ENCODE data around the gene ALAS1. TPM values are rescaled to one million over a fixed set of nuclear protein-coding genes. Genes with fewer than 3 reads are reported as not detected.
A peak's percentile ranks its signal among the peaks of the same experiment; 100 is the strongest.

The ALAS1 gene
- total and polyA plus RNA-seq, 2 donors (not counting 1 experiment from before 2014, with no cell fraction given) = 26.1 to 30.2 TPM

GRCh38 chr3:52153389-52154096 is 44.4 kb upstream of the ALAS1 start:
- Mint-ChIP-seq H3K27ac (peak overlapping the region; percentile 98), H3K27me3 (no peaks in the 10 kb centered on the region), H3K9me3 (ENCODE audit: insufficient read depth) (no peaks in the 10 kb centered on the region), H3K4me1 (peaks cover 14% of the 10 kb centered on the region), H3K4me3 (peak overlapping the region; percentile 98)
- TF ChIP-seq EZH2 (IDR thresholded peaks at IDR 0.05; ENCODE audit: borderline replicate concordance, insufficient read depth, low read depth, low read length, poor library complexity, severe bottlenecking) (no peak), CTCF (IDR thresholded peaks at IDR 0.05) (no peak)
- H3K9me3 ChIP-seq (ENCODE audit: control extremely low read depth in 1 of 3, control insufficient read depth in 2 of 3, insufficient read depth in 1 of 3, low read length in 2 of 3) = no peaks in the 10 kb centered on the region
- intact Hi-C loops (cut with micrococcal nuclease) = loop anchor here (1.0 kb wide), 6 partner anchors 45 to 211 kb away; partner anchors contain the start of genes ALAS1, PARP3, TLR9 and WDR82
- peak overlapping the region; percentile 86 for H3K9ac ChIP-seq (ENCODE audit: low read length)
- ChIA-PET CTCF (interaction anchor here (1.0 to 2.7 kb wide), 6 partner anchors 9 to 180 kb away, joined by 4 to 17 read pairs (median 6); partner anchors contain the start of genes ABHD14B, DUSP7 and RPL29), POLR2A (interaction anchor here (1.1 to 1.4 kb wide), 3 partner anchors 96 to 179 kb away, joined by 3 to 9 read pairs (median 6); partner anchors contain the start of gene ABHD14A)
- H3K4me2 ChIP-seq (replicated peaks; ENCODE audit: low read depth, low read length, poor library complexity, severe bottlenecking) = peak overlapping the region; percentile 96
- peak overlapping the region; percentile 98 for H2AFZ ChIP-seq (ENCODE audit: insufficient read depth, low read depth, low read length, poor library complexity, severe bottlenecking)
- H3K27ac ChIP-seq (ENCODE audit: low read length in 2 of 2) = peak overlapping the region in 1 of 2 donors; percentile 81
- no peaks in the 10 kb centered on the region for H3K36me3 ChIP-seq (replicated peaks in 1 of 2; ENCODE audit: control extremely low read depth in 1 of 2, control insufficient read depth in 1 of 2, extremely low read depth in 1 of 2, insufficient read depth in 2 of 2, low read length in 1 of 2)
- DNase-seq = no peak
- peak overlapping the region; percentile 73 to 93 (median 92) for H3K4me3 ChIP-seq (ENCODE audit: control extremely low read depth in 1 of 5, extremely low read depth in 1 of 5, insufficient read depth in 1 of 5, low read depth in 2 of 5, low read length in 4 of 5)
- H3K27me3 ChIP-seq (replicated peaks in 1 of 4; ENCODE audit: control extremely low read depth in 1 of 4, control insufficient read depth in 3 of 4, insufficient read depth in 4 of 4, low read length in 3 of 4) = no peaks in the 10 kb centered on the region
- no peaks in the 10 kb centered on the region for H4K20me1 ChIP-seq (ENCODE audit: control insufficient read depth, insufficient read depth, low read length, poor library complexity, severe bottlenecking)
- no peaks in the 10 kb centered on the region for H3K79me2 ChIP-seq (ENCODE audit: control insufficient read depth, insufficient read depth, low read length)
- no peak for ATAC-seq (ENCODE audit: low read depth)
- H3K4me1 ChIP-seq (ENCODE audit: control insufficient read depth in 2 of 2, insufficient read depth in 2 of 2, low read length in 2 of 2) = peaks cover 4 to 15% of the 10 kb centered on the region in 2 donors
- whole genome bisulfite sequencing (ENCODE audit: insufficient coverage) = 34% methylated on average over 17 of the region's 18 CpGs

Measured in B cell (primary cell).